GM21381 (cell line): Measurements from ENCODE around the gene ABCF2.

Source experiments
- ATAC-seq: cut with Tn5 transposase; IDR thresholded peaks from one replicate; pipeline ENCODE4 v1.9.1; 2021; ENCODE audit warnings: mild to moderate bottlenecking, moderate library complexity; ENCODE audit not compliant: unreplicated experiment

ABCF2 gene

DNA sequence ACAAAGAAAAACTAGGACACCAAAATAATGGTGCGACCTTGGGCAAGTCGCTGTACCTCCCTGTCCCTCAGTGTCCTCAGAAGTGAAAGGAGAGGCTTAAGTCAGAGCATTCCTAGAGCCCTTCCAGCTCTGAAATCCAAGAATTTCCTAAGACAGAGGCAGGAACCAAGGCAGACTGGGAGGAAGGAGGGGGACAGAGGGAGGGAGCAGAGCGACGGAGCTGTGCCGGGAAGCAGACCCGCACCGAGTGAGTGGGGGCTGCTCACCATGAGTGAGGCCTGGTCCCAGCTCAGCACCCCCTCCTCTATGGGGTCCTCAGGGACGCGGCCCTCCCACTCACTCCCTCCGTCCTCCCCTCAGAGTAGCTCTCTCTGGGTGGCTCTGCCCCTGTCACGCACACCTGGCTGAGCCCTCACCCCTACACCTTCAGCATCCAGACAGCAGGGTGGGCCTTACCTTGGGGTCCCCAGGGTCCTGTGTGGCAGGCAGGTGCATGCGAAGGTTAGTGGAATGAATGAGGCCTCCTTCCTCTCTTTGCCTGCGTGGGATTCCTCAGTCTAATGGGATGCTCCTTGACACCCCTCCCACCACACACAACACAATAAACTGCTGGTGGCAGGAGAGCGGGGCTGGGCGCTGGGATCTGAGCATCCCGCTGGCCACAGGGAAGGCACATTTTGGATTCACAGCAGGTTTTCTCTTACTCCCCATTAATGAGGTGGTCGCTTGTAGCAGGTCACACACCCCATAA, 26.1 kb upstream of the ABCF2 start:
- ATAC-seq: no peak

DNA sequence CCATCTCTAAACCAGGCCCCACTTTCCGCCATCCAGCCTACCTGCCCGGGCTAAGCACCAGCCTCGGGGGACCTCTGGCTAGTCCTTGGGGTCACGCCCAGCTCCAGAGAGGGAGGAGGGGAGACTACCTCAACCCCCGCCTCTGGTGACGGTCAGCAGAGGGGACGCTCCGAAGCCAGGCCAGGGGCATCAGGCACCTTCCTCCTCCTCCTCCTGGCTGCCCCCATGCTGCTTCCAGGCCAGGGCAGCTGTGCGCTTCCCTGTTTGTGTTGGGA, 25.5 kb upstream of the ABCF2 start:
- ATAC-seq: no peak

DNA sequence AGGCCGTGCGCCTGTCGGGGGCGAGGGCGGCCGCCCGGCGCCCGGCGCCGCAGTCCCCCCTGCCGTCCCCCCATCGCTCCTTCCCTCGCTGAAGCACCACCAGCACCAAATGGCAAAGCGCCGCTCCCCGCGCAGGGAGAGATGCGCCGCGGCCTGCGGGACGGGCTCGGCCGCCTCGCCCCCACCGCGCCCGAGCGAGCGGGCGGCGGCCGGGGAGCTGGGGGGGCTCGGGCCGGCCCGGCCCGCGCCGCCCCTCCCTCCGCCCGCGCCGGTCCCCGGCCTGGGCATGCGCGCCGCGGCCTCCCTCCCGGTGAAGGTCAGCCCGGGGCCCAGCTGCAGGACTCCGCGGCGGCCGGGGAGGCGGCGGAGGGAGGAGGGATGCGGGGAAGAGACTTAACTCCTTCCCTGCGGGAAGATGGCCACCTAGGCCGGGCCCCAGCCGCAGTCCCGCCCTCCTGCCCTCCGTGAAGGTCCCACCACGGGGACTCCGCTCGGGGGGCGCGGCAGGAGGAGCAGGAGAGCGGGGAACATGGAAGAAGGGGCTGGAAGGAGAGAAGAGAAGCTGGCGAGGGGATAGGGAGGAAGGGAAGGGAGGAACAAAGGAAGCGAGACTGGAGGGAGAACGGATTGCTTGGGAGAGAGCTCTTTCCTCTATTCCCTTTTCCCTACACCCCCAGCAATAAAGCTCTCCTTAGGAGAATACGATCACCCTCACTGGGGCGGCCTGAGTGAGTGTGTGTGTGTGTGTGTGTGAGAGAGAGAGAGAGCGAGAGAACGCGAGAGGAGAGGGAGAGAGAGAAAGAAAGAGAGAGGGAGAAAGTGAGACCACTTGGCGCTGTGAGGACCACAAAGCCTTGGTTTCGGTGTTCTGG, 24.9 kb upstream of the ABCF2 start:
- ATAC-seq: no peak

DNA sequence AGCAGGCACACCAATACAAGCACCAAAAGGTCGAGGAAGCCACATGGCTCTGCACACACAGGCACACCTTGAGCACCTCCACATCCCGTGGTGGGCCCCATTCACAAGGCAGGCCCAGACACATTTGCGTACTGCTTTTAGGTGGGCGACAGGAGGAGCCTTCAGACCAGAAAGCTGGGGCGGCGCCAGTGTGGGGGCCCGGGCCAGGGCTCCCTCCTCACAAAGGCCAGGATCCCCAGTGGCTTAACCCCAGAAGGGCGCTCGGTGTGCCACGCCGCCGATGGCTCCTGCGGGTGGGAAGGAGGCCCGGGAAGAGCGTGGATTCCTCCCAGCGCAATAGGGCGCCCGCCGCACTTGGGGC, 24.3 kb upstream of the ABCF2 start:
- no peak for ATAC-seq

DNA sequence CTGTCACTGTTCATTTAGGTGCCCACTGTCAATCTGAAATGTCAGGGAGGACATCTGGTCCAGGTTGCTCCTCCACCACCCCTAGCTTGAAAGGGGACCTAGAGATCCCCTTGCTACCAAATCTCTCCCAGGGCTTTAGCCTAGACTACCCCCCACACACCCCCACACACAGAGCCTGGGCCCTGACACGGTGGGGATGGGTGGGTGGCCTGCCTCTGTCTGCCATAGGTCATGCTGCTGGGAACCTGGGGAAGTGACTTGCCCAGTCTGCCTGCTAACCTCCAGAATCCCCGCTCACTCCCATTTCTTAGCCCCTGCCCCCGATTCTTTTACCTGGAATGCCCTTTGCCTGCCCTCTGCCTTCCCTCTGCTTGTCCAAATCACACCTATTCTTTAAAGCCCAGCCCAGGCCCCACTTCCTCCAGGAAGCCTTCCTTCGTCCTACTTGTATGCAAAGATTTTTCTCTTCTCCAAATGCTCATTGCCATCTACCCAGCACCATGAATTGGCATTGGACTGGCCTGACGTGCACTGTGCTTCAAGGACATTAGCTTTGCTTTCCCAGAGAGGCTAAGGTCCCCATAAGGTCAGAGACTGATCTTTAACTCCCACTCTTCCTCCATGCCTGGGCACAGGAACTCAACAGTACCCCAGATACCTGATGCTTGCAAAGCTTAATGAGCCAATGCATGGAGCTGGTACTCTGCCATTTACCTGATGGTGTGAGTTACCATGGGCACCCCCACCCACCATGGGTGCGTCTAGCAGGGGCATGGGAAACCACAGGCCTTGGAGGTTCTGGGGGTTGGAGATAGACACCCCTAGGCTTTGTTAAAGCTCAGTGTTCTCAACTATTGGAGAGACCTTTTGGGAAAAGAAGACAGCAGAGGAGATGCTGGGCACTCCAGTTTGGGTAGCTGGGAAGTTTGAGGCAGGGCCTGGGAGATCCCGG, 23.5 kb upstream of the ABCF2 start:
- ATAC-seq: no peak

DNA sequence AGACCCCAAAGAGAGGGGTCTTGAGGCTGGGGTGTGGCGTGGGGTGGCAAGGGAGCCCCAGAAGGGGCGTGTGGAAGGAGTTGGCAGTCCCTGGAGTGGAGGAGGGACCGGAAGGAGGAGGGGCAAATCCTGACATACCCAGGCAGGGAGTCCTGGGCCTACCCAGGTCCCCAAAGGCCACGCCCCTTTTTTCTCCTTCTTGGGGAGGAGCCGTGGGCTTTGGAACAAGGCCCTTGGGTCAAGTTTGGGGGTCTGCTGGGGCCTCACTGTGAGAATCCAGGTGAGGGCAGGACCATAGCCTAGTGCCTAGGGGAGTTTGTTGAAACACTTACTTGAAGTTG, 22.7 kb upstream of the ABCF2 start:
- no peak for ATAC-seq

DNA sequence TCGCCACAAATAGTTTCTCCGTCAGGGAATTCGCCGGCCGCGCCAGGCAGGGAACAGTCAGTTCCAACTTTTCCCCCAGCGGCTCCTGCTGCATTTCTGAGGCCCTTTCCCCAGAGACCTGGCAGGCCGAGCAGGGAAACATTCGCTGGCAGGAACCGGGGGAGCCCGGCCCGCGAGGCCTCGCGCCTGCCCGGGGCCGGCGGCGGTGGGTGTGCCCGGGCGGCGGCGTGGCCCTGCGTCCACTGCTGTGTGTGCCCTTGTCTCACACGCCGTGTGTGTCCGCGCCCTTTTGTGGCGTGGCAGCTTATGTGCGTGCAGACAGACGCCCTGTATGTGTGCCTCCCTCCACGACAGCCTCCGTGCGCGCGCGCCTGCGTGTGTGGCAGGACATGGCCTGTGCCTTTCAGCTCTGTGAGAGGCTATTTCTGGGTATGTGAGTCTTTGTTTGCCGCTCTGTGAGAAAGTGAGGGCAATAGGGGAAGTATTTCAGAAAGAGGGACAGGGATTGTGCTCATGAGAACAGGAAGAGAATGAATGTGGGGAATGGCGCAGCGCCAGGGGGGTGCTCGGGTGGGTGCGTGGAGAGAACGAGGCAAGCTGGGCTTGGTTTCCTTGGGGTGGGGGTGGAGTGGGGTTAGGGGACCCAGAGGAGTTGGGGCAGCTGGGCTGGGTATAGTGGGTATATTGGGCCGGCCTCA, 22.2 kb upstream of the ABCF2 start:
- no peak for ATAC-seq

DNA sequence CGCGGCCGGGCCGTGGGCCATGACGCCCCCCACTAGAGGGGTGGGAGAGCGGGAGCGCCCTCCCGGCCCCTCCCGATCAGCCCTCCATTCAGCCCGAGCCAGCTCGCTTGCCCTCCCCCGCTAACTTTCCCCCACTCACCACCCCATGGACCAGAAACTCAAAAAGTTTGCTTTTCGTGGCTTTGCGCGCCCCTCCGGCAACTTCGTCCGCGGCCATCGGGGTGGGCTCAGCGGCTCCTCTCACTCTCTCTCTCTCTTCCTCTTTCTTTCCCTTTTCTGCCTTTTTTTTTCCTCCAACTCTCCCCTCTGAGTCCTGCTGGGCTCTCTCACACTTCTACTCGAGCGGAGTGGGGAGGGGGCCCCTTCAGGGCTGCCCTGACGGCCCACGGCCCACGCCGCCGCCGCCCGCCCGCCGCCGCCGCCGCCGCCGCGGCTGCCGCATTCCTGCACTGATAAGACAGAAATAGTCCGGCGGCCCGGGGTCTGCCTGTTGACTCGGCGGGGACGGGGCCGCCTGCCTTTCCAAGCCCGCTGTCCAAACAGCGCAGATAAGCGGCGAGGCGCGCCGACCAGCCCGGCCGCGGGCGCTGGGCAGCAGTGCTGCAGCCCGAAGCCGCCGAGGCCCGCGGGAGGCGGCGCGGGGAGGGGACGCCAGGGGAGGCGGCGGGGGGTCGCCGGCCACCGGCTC, 21.5 kb upstream of the ABCF2 start, which contains the start of gene SMARCD3:
Gene SMARCD3, minus strand, starts transcription at position 349 of the 688 bp plus-strand sequence. Its CDS starts 132 bp downstream, at position 217.
- ATAC-seq: no peak

DNA sequence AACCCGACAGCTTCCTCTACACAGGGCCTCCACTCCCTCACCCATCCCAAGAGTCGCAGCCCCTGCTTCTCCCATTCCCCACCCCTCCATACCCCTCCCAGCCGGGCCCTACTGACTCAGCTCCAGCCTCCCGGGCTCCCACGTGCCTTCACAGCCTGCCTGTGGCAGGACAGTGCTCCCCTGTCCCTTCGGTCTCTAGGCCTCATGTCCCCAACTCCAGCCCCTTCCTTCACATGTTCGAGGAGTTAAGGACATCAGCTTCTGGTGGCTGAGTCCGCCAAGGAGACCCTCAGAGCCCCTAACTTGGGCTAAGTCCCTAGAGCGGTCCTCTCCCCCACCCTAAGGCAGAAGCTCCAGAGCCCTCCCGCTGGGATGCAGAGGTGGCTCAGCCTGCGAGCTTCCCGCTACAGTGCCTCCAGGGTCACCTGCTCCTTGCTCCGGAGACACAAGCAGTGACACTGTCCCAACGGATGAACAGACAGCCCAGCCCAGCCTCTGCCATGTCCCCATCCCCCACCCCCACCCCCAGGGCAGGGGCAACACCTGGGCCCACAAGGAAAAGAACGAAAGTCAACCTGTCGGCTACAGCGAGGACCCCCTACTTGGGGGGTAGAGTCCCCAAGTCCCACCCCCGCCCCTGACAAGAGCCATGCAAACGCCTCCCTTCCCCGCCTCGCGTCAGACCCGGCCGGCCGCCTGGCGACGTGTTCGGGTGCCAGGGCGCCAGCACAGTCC, 20.8 kb upstream of the ABCF2 start:
- ATAC-seq: no peak

DNA sequence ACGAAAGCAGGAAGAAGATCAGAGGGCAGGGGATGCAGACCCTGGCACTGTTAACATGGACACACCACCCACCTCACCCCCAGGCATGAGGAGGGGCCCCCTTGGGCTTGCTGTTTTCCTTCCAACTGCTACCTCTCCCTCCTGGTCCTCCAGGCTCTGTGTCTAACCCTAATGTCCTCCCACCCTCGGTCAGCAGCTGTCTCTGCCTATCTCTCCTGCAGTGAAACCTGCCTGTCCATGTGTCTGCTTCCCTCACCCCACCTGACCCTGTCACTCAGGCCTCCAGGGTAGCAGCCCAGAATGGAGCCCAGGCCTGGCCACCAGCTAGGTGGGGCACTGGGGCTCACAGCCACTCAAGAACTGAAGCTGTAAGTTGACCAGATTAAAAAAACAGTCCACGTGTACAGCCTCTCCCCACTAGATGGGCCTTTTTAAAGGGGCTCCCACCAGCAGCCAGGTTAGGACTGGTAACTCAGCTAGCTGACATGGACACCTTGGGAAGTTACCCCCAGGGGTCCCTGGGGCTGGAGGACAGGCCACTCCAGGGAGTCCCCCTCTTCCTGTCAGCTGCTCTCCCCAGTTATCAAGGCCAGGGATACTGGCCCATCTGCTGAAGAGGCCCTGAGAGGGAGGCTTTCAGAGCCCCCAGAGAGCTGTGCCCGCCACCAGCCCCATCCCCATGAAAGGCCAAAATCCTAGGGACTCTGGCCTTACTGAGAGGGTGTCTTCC, 20.0 kb upstream of the ABCF2 start:
- ATAC-seq: no peak

DNA sequence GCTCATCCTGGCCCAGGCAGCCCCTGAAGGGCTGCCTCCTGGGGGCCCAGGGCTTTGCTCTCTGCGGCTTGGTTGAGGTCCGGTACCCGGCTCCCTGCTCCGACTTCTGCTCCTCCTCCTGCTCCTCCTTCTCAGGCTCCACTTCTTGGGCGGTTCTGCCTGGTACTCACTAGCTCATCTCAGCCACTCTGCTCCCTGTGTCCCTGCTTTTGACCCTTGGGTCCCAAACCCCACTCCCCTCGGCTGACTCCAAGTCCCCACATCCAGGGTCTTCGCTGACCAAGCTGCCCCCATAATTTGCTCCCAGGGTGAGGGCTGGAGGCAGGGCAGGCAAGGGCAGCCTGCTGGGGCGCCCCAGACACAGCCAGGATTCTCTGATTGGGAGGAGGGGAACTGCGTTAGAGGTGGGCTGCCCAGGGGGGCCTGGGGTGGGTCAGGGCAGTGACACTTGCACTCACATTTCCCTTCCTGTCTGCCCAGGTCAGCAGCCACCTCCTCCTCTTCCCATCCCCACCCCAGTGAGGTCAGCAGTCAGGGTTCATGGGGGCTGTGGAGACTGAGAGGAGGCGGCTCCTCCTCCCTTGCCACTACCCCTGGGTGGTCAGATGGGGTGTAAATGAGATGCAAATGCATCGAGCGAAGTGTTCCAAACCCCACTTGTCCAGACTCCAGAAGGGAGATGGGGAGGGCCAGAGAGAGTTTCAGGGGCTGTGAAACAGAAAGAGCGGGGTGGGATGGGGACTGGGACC, 19.3 kb upstream of the ABCF2 start:
- no peak for ATAC-seq

DNA sequence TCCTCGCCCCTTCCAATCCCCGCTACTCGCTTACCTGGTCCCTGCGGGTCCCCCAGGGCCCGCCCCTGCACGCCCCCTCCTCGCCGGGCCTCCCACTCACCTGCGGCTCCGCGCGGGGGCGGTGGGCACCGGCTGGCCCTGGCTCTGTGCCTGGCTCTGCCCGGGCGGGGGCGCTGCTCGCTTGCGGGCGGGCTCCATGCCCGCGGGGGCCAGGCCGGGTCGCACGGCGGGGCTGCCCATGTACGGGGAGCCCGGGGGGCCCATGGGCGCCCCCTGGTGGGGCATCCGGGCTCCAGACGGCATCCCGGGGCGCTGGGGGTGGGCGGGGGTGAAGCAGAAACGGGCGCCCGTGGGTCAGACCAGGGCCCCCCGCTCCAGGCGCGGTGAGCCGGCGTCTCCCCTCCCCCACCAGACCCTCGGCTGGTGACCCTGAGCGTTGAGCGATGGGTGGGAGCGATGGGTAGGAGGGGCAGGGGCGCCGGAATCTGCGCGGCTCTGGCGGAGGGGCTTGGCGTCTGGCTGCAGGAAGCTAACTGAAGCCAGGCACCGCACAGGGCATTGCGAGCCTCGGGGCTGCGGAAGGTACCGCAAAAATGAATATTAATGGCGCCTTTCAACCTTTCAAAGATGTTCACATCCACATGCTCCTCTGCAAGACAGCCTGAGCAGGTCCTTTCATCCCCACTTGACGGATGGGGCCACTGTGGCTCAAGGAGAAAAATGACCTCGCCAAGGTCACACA, 18.5 kb upstream of the ABCF2 start:
- no peak for ATAC-seq

DNA sequence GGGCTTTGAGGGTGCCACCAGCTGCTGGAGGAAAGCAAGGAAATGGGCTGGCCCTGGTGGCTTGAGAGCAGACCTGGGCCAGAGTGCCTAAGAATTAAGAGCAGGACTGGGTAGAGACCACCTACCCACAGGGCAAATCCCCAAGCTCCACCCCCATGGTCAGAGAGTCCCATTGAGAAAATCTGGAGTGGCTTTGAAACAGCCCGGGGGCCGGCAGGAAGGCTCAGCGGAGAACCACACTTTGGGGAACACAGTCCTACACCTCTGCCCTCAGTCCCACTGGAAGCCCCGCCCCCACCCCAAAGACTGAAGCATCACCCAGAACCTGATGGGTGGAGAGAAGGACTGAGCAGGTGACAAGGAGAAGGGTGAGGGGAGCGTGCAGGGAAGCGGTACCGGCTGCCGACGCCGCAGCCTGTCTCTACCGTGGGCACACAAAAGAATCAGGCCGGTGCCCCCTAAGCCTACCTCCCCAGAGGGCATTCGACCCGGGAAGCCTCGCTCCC, 17.9 kb upstream of the ABCF2 start:
- no peak for ATAC-seq

DNA sequence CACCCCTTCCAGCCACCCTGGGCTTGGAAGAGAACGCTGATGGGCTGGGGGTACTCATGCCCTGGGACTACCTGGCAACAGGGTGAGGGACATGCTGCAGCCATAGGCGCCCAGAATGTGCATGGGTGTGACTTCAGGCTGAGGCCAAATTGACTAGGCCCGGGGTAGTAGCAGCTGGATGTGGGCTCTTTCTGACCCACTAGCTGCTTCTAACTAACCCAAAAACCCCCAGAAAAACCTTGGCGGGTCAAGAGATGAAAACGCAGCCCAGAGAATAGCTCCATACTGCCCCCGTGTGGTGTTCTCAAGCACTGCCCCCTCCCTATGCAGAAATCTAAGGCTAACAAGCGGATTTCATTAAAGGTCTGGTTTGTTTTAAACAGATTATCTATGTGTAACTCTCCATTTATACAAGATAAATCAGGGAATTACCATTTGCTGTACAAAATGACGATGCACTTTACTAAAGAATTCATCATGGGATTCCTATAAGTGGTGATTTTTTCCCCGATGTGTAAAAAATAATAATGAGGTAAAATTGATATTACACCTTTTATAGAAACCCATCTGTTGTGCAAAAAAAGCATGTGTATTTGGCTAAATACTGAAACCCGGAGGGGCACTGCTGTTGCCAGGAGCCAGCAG, 17.3 kb upstream of the ABCF2 start:
- ATAC-seq: no peak

DNA sequence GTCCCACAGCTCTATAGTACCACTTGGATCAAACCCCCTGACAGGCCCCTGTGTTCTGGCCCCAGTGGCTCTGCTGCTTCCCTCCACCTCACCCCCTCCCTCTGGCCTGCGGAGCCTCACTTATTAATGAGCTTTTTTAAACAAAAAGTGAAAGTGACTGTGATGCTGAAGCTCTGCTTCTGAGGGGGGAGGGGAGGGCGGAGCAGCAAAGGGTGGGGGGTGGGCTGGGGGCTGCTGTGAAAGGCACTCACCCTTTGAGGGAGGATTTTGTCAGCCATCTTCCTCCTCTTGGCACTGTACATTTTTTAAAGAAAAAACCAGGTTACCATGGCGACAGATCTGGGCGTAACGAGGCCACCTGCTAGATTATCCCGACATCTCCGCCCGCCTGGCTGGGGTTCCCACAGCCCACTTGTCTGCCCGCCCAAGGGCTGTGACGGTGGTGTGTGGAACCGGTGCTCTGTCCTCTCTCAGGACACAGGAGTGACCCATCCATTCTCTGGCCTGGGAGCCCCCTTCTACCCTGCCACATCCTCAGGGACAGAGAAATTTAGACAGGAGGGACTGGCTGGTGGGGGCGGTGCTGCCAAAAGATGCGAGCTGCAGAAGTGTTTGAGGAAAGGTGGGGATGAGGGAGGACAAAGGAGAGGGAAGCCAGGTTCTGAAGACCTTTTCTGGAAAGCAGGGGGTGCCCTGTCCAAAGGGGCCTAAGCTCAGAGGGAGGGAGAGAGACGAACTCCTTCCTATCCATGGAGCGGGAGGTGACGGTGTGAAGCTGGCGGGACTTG, 16.6 kb upstream of the ABCF2 start:
- no peak for ATAC-seq

DNA sequence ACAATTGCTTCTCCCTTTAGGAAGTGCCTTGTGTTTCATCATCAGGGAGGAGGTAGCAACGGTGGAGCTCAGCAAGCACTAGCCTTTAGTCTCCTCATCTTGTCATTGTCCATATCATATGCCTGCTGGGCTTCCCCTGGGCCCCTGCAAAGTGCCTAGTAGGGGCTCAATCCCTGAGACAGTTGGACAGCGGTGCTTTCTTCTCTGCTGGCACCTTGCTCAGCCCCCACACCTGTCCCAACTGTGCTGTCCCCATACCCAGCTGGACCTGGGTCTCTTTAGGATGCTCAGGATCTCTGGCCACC, 16.0 kb upstream of the ABCF2 start:
- ATAC-seq: no peak
